ENCODE results near the gene GC.
"Not testable (repeated sequence)": the region's sequence is repeated elsewhere in the genome, so short reads cannot be mapped to it uniquely, and the experiment has no call there.

The GC gene

GRCh38 chr4:71805230-71805629 is 21.4 kb upstream of the GC start:
- not testable (repeated sequence) for H3K4me1 ChIP-seq (ENCODE audit: control insufficient read depth, insufficient read depth, low read length); H3K27ac ChIP-seq (ENCODE audit: low read length); H3K9me3 ChIP-seq (ENCODE audit: control insufficient read depth, insufficient read depth, low read length); H3K4me3 ChIP-seq (ENCODE audit: low read length); DNase-seq (ENCODE audit: low read depth, low spot score); H3K36me3 ChIP-seq (ENCODE audit: control insufficient read depth, insufficient read depth, low read length); H3K27me3 ChIP-seq (ENCODE audit: control insufficient read depth, insufficient read depth, low read length)
- no CpG with 5 or more reads among the region's 2 CpGs for WGBS (ENCODE audit: insufficient coverage, insufficient read length)

DNA sequence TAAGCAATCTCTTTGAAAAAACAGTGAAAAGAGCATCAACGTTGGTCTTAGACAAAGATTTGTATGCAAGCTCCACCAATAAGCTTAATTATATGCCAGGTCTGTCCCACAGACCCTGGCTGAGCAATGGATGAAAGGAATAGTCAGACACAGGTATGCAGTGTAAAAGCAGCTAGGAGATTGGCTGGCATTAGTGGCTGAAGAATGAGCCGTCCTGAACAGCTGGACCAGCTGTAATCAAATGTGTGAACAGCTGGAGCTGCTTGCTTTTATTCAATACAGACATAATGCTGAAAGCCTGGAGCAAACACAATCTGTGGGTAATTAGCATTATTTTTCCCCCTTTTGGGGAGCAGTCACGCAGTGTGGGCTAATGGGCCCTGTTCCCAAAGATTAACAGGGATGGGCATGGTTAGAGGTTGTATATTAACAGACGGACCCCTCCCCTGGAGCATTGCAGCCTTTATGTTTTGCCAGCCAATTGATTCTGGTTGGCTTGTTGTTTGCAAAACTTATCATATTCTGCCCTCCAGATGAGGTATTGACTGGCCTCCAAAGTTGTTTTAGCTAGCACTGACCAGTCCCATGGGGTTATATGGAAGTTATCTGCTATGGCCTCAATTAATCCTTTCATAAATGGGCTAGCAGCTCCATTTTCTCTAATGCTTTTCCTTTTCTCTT is 20.3 kb upstream of the GC start:
- no CpG with 5 or more reads among the region's 4 CpGs for WGBS (ENCODE audit: insufficient coverage, insufficient read length)
- H3K27me3 ChIP-seq (ENCODE audit: control insufficient read depth, insufficient read depth, low read length); H3K36me3 ChIP-seq (ENCODE audit: control insufficient read depth, insufficient read depth, low read length); H3K9me3 ChIP-seq (ENCODE audit: control insufficient read depth, insufficient read depth, low read length); H3K4me1 ChIP-seq (ENCODE audit: control insufficient read depth, insufficient read depth, low read length); H3K27ac ChIP-seq (ENCODE audit: low read length); DNase-seq (ENCODE audit: low read depth, low spot score); H3K4me3 ChIP-seq (ENCODE audit: low read length): not testable (repeated sequence)

DNA sequence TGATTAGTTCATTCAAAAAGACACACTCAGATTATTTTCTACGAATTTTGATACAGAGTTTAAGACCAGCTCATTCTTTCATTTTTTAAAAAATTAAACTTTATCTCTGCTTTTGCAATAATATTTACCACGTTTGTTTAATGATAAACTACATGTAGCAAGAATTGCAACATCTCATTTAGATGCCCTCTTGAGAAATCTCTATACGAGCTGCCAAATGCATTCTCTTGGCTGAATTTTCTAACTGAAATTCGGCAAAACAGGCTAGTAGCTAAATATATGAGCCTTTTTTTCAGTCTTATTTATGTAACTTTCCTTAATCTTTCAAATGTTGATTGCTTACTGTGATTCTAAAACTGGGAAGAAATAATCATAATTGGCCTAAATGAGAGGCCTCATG is 2.1 kb upstream of the GC start:
- no peak for DNase-seq (ENCODE audit: low read depth, low spot score)
- H3K9me3 ChIP-seq (ENCODE audit: control insufficient read depth, insufficient read depth, low read length) = no peaks in the 10 kb centered on the region
- no peaks in the 10 kb centered on the region for H3K27me3 ChIP-seq (ENCODE audit: control insufficient read depth, insufficient read depth, low read length)
- H3K27ac ChIP-seq (ENCODE audit: low read length) = no peak overlapping the region
- WGBS (ENCODE audit: insufficient coverage, insufficient read length) = 100% methylated on average over 2 of the region's 4 CpGs
- no peak overlapping the region for H3K4me3 ChIP-seq (ENCODE audit: low read length)
- H3K36me3 ChIP-seq (ENCODE audit: control insufficient read depth, insufficient read depth, low read length) = no peaks in the 10 kb centered on the region
- H3K4me1 ChIP-seq (ENCODE audit: control insufficient read depth, insufficient read depth, low read length) = no peaks in the 10 kb centered on the region

DNA sequence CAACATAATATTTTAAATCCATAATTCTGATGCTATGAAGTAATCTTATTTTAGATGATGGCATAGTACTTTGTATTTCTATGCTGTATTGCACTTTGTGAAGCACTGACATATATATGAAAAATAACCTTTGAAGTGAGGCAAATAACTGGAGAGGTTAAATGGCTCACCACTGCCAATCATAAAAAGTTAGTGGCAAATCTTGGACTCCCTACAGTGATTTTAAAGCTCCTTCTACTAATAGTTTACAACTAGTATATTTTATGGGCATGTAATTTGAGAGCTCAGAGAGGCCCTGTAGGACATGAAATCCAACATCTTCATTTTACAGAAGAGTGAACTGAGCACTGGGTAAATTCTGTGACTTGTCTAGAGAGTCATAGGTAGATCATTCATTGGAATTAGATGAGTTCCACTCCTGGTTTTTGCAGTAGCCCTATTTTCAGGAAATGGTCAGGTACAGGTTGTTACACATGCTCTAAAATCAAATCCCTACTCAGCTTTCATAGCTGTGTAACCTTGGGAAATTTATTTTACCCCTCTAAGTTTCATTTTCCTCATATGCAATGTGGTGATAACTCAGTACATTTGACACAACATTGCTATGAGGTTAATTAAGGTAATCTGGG is 804 bp upstream of the GC start:
- Histone ChIP-seq H3K4me3 (ENCODE audit: low read length) (no peak overlapping the region), H3K27me3 (ENCODE audit: control insufficient read depth, insufficient read depth, low read length) (no peaks in the 10 kb centered on the region), H3K4me1 (ENCODE audit: control insufficient read depth, insufficient read depth, low read length) (no peaks in the 10 kb centered on the region), H3K27ac (ENCODE audit: low read length) (no peak overlapping the region), H3K9me3 (ENCODE audit: control insufficient read depth, insufficient read depth, low read length) (no peaks in the 10 kb centered on the region), H3K36me3 (ENCODE audit: control insufficient read depth, insufficient read depth, low read length) (no peaks in the 10 kb centered on the region)
- no peak for DNase-seq (ENCODE audit: low read depth, low spot score)

GRCh38 chr4:71777891-71778290 is 6.0 kb downstream of the GC start:
- H3K27me3 ChIP-seq (ENCODE audit: control insufficient read depth, insufficient read depth, low read length) = no peaks in the 10 kb centered on the region
- no peaks in the 10 kb centered on the region for H3K36me3 ChIP-seq (ENCODE audit: control insufficient read depth, insufficient read depth, low read length)

DNA sequence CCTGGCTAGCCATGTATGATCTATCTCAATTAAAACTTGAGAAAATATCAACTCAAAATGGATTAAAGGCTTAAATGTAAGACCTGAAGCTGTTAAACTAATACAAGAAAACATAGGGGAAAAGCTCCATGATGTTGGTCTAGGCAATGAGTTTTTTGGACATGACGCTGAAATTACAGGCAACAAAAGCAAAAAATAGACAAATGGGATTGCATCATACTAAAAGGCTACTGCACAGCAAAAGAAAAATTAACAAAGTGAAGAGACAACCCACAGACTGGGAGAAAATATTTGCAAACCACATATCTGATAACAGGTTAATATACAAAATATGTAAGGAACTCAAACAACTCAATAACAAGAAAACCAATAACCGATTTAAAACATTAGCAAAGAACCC is 8.4 kb downstream of the GC start:
- Histone ChIP-seq H3K9me3 (ENCODE audit: control insufficient read depth, insufficient read depth, low read length) (no peaks in the 10 kb centered on the region), H3K4me3 (ENCODE audit: low read length) (no peak overlapping the region), H3K36me3 (ENCODE audit: control insufficient read depth, insufficient read depth, low read length) (no peaks in the 10 kb centered on the region), H3K27ac (ENCODE audit: low read length) (no peak overlapping the region), H3K27me3 (ENCODE audit: control insufficient read depth, insufficient read depth, low read length) (no peaks in the 10 kb centered on the region), H3K4me1 (ENCODE audit: control insufficient read depth, insufficient read depth, low read length) (peaks cover 2% of the 10 kb centered on the region; the same call in 1 of the 2 replicates)
- no CpG with 5 or more reads among the region's 2 CpGs for WGBS (ENCODE audit: insufficient coverage, insufficient read length)
- DNase-seq (ENCODE audit: low read depth, low spot score) = no peak

More at GRCh38 chr4:71777891-71778290, 6.0 kb downstream of the GC start:
- H3K4me1 ChIP-seq (ENCODE audit: control insufficient read depth, insufficient read depth, low read length) = peaks cover 2% of the 10 kb centered on the region; the same call in 1 of the 2 replicates
- H3K27ac ChIP-seq (ENCODE audit: low read length) = no peak overlapping the region
- no peak overlapping the region for H3K4me3 ChIP-seq (ENCODE audit: low read length)
- H3K9me3 ChIP-seq (ENCODE audit: control insufficient read depth, insufficient read depth, low read length) = no peaks in the 10 kb centered on the region
- no peak for DNase-seq (ENCODE audit: low read depth, low spot score)

- H3K36me3 ChIP-seq (ENCODE audit: control insufficient read depth, insufficient read depth, low read length) = no peaks in the 10 kb centered on the region
- H3K27me3 ChIP-seq (ENCODE audit: control insufficient read depth, insufficient read depth, low read length) = no peaks in the 10 kb centered on the region
- peaks cover 2% of the 10 kb centered on the region; the same call in 1 of the 2 replicates for H3K4me1 ChIP-seq (ENCODE audit: control insufficient read depth, insufficient read depth, low read length)
- no peak overlapping the region for H3K4me3 ChIP-seq (ENCODE audit: low read length)
- no peak for DNase-seq (ENCODE audit: low read depth, low spot score)
- H3K27ac ChIP-seq (ENCODE audit: low read length) = no peak overlapping the region
- H3K9me3 ChIP-seq (ENCODE audit: control insufficient read depth, insufficient read depth, low read length) = no peaks in the 10 kb centered on the region
- no CpG with 5 or more reads among the region's 3 CpGs for WGBS (ENCODE audit: insufficient coverage, insufficient read length)
Measured at GRCh38 chr4:71774136-71774535, 9.7 kb downstream of the GC start.

DNA sequence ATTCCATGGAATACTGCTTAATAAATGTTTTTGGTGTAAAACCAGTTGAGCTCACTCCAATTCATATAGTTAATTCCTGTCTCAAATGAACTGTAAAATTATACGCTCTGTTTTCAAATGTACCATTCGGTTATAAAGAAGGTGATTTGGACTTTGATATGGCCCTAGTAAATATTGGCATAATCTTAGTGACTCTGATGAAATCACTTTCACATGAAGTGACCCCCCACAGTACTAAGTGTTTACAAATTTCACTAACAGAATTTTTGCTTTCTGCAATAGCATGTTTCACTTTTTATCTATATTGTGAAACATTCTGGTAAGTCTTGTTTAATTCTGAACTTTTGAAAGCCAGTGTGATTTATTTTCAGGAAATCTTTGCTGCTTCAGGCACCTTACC is 10.9 kb downstream of the GC start:
- H3K9me3 ChIP-seq (ENCODE audit: control insufficient read depth, insufficient read depth, low read length) = no peaks in the 10 kb centered on the region
- no peak overlapping the region for H3K27ac ChIP-seq (ENCODE audit: low read length)
- DNase-seq (ENCODE audit: low read depth, low spot score) = no peak
- H3K36me3 ChIP-seq (ENCODE audit: control insufficient read depth, insufficient read depth, low read length) = no peaks in the 10 kb centered on the region
- no peaks in the 10 kb centered on the region for H3K27me3 ChIP-seq (ENCODE audit: control insufficient read depth, insufficient read depth, low read length)
- no CpG with 5 or more reads among the region's 2 CpGs for WGBS (ENCODE audit: insufficient coverage, insufficient read length)
- no peak overlapping the region for H3K4me3 ChIP-seq (ENCODE audit: low read length)
- peaks cover 2% of the 10 kb centered on the region; the same call in 1 of the 2 replicates for H3K4me1 ChIP-seq (ENCODE audit: control insufficient read depth, insufficient read depth, low read length)

- H3K9me3 ChIP-seq (ENCODE audit: control insufficient read depth, insufficient read depth, low read length) = no peaks in the 10 kb centered on the region
- no peak overlapping the region for H3K4me3 ChIP-seq (ENCODE audit: low read length)
- DNase-seq (ENCODE audit: low read depth, low spot score) = no peak
- H3K27ac ChIP-seq (ENCODE audit: low read length) = no peak overlapping the region
- H3K36me3 ChIP-seq (ENCODE audit: control insufficient read depth, insufficient read depth, low read length) = no peaks in the 10 kb centered on the region
- H3K27me3 ChIP-seq (ENCODE audit: control insufficient read depth, insufficient read depth, low read length) = no peaks in the 10 kb centered on the region
- H3K4me1 ChIP-seq (ENCODE audit: control insufficient read depth, insufficient read depth, low read length) = peaks cover 2% of the 10 kb centered on the region; the same call in 1 of the 2 replicates
Measured at GRCh38 chr4:71772592-71772991, 11.3 kb downstream of the GC start.

- H3K9me3 ChIP-seq (ENCODE audit: control insufficient read depth, insufficient read depth, low read length) = no peaks in the 10 kb centered on the region
- no CpG with 5 or more reads among the region's 2 CpGs for WGBS (ENCODE audit: insufficient coverage, insufficient read length)
- no peaks in the 10 kb centered on the region for H3K36me3 ChIP-seq (ENCODE audit: control insufficient read depth, insufficient read depth, low read length)
- H3K4me3 ChIP-seq (ENCODE audit: low read length) = no peak overlapping the region
- H3K27ac ChIP-seq (ENCODE audit: low read length) = no peak overlapping the region
- peaks cover 2% of the 10 kb centered on the region; the same call in 1 of the 2 replicates for H3K4me1 ChIP-seq (ENCODE audit: control insufficient read depth, insufficient read depth, low read length)
- DNase-seq (ENCODE audit: low read depth, low spot score) = no peak
- no peaks in the 10 kb centered on the region for H3K27me3 ChIP-seq (ENCODE audit: control insufficient read depth, insufficient read depth, low read length)
Measured at GRCh38 chr4:71771613-71772012, 12.3 kb downstream of the GC start.

DNA sequence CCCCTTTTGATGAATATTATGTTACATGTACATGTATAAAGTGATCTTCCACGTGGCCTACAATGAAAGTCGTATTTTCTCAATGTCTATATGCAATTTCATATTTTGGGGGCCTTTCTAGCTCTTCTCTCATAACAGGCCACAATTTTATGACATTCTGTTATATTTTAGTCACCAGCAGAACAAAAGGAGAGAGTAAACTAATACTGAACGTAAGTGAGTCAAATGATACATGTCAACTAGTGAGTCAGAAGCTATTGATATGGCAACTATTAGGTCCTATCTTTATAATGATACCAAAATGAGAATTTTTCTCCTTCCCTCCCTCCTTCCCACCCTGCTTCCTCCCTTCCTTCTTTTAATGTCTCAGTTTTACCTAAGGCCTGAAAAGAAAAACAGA is 14.4 kb downstream of the GC start:
- Histone ChIP-seq H3K27ac (ENCODE audit: low read length) (no peak overlapping the region), H3K27me3 (ENCODE audit: control insufficient read depth, insufficient read depth, low read length) (no peaks in the 10 kb centered on the region), H3K4me1 (ENCODE audit: control insufficient read depth, insufficient read depth, low read length) (peaks cover 5% of the 10 kb centered on the region), H3K4me3 (ENCODE audit: low read length) (no peak overlapping the region), H3K9me3 (ENCODE audit: control insufficient read depth, insufficient read depth, low read length) (no peaks in the 10 kb centered on the region), H3K36me3 (ENCODE audit: control insufficient read depth, insufficient read depth, low read length) (no peaks in the 10 kb centered on the region)
- WGBS (ENCODE audit: insufficient coverage, insufficient read length) = no CpG with 5 or more reads among the region's 3 CpGs
- DNase-seq (ENCODE audit: low read depth, low spot score) = no peak

All from iPS DF 6.9 (cell line).